Measurements from ENCODE around the gene UMODL1. TPM values are rescaled to one million over a fixed set of nuclear protein-coding genes. Genes with fewer than 3 reads are reported as not detected.
A peak's percentile ranks its signal among the peaks of the same experiment; 100 is the strongest.

UMODL1 gene
- total RNA-seq, 1 donor from 2014 or later = not detected

DNA sequence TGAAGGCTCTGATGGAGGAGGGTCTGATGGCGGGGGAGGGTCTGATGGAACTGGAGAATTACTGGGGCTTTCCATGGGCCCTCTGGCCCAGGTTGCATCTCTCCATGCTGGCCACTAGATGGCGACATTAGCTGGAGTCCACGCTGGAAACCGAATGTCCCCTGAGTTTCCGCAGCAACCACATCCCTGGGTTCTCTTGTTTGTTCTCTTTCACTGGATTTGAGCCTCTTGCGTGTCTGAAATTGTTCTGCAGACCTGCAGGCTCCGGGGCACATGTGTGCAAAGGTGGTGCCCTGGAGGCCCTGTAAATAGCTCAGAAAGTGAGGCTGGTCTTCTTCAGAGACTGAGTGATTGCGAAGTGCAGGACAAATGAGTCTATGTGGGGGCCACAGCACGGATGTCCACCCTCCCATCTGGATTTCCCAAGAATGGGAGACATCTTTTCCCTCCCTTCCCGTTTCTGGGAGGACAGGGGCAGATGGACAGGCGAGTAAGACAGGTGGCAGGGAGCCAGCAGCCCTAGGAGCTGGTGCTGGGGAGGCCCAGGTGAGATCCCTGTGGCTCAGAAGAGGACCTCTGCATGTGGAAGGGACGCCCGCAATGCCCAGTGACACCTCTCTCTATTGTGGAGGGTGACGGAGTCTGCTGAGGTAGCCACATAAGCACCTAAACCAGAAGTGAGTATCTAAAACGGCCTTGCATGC is 74.6 kb downstream of the UMODL1 start:
- H3K9me3 Mint-ChIP-seq = no peaks in the 10 kb centered on the region

DNA sequence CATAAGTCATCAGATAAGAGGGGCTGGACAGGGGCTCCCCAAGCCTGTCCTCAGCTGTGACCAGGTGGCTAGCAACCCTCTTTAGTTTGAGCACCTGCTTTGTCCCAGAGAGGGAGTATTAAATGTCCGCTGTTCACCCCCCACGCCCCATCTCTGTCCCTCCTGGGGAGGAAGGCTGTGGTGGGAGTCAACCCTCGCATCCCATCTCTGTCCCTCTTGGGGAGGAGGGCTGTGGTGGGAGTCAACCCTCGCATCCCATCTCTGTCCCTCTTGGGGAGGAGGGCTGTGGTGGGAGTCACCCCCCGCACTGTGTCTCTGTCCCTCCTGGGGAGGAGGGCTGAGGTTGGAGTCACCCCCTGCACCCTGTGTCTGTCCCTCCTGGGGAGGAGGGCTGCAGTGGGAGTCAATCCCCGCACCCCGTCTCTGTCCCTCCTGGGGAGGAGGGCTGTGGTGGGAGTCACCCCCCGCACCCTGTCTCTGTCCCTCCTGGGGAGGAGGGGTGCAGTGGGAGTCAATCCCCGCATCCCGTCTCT is 75.2 kb downstream of the UMODL1 start:
- Mint-ChIP-seq H3K9me3 (no peaks in the 10 kb centered on the region), H3K4me3 (no peak overlapping the region), H3K27me3 (peaks cover 8% of the 10 kb centered on the region), H3K36me3 (ENCODE audit: low read depth) (no peaks in the 10 kb centered on the region), H3K4me1 (peaks cover 6% of the 10 kb centered on the region), H3K27ac (no peak overlapping the region)
- DNase-seq = no peak
- intact Hi-C loops (cut with micrococcal nuclease) = no loop called here

More for the DNA sequence above, 74.6 kb downstream of the UMODL1 start:
- Mint-ChIP-seq H3K4me1 (peaks cover 6% of the 10 kb centered on the region), H3K4me3 (no peak overlapping the region), H3K27ac (peak overlapping the region; percentile 22), H3K36me3 (ENCODE audit: low read depth) (no peaks in the 10 kb centered on the region), H3K27me3 (peaks cover 8% of the 10 kb centered on the region)
- intact Hi-C loops (cut with micrococcal nuclease) = loop anchor here (1.0 to 2.0 kb wide), 2 partner anchors 113 to 305 kb away; no protein-coding TSS in a partner anchor
- DNase-seq = peak; percentile 91

DNA sequence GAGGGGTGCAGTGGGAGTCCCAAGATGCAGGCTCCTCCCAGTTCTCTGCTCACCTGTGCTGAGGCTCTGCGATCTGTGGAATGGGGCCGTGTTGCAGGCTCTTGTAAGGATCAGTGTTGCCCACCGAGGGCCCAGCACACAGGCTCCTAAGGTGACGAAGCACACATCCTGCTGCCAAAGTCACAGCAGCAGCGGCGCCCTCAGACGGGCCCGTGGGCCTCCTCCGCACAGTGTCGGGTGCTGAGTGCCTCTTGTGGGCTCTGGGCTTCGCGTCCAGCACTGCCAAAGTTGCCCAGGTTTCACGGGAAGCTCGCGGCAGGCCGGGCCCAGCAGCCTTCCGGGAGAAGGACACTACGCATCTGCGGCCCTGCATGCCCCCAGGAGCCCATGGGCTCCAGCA is 75.7 kb downstream of the UMODL1 start:
- Mint-ChIP-seq H3K27ac (no peak overlapping the region), H3K36me3 (ENCODE audit: low read depth) (no peaks in the 10 kb centered on the region), H3K4me1 (peaks cover 6% of the 10 kb centered on the region), H3K27me3 (peaks cover 8% of the 10 kb centered on the region), H3K4me3 (no peak overlapping the region), H3K9me3 (no peaks in the 10 kb centered on the region)
- intact Hi-C loops (cut with micrococcal nuclease) = no loop called here
- no peak for DNase-seq

- intact Hi-C loops (cut with micrococcal nuclease) = no loop called here
- DNase-seq = no peak
- Mint-ChIP-seq H3K36me3 (ENCODE audit: low read depth) (no peaks in the 10 kb centered on the region), H3K27ac (no peak overlapping the region), H3K27me3 (peaks cover 8% of the 10 kb centered on the region), H3K4me3 (no peak overlapping the region), H3K4me1 (peaks cover 6% of the 10 kb centered on the region), H3K9me3 (no peaks in the 10 kb centered on the region)
These were observed 76.4 kb downstream of the UMODL1 start for GRCh38 chr21:42147386-42148020.

- Mint-ChIP-seq H3K36me3 (ENCODE audit: low read depth) (no peaks in the 10 kb centered on the region), H3K4me3 (no peak overlapping the region), H3K27me3 (peaks cover 8% of the 10 kb centered on the region), H3K4me1 (peaks cover 6% of the 10 kb centered on the region), H3K9me3 (no peaks in the 10 kb centered on the region), H3K27ac (no peak overlapping the region)
- DNase-seq = no peak
- intact Hi-C loops (cut with micrococcal nuclease) = no loop called here
These were observed 77.0 kb downstream of the UMODL1 start for GRCh38 chr21:42148097-42148496.

DNA sequence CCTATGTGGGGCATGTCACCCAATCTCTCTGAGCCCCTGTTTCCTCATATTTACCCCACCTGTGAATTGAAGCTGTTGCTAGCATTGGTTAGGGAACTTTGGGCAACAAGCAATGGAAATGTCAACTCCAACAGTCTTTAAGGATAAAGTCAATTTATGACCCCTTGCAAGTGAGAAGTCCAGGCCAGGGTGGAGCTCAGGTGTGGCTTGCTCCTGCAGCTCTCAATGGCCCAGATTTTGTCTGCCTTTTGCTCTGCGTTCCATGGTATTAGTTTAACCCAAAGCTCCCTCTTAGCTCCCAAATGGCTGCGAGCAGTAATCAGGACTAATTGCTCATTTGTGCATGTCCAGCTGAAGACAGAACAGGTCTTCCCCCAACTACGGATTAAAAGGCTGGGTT is 77.5 kb downstream of the UMODL1 start:
- H3K27ac Mint-ChIP-seq = no peak overlapping the region
- no peak for DNase-seq
- intact Hi-C loops (cut with micrococcal nuclease) = no loop called here

DNA sequence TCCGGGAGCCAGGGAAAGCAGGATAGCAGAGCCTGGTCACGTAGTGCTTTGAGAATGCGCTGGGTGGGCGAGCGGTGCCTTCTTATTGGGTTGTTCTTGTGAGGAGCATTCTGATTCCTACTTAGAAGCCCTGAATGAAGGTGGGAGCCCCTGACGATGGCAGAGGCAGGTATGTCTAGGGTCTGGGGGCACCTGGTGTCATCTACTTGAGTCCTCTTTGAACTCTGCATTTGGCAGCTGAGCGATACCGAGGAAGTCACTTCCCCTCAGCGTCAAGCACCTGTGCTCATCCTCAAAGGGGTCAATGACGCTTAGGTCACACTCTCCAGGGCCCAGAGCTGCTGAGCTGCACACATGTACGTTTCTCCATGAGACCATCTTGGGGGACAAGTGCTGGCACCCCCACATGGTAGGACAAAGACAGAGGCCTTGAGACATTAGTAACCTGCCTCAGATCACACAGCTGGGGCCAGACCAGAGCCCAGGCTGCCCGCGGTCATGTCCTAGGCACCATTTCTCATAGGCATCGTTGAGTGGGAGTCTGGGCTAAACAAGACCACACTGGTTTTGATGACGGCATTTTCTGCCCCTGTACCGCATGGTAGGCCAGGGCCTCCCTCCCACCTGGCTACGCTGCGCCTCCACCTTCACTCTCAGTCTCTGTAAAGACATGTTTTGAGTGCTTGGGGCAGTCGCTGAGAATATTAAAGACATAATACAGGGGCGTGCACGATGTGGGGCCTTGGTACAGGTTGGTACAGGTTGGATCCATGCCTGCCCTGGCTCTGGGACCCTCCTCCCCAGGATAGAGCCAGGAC is 78.7 kb downstream of the UMODL1 start:
- Mint-ChIP-seq H3K27me3 (peaks cover 3% of the 10 kb centered on the region), H3K4me1 (peaks cover 6% of the 10 kb centered on the region), H3K4me3 (no peak overlapping the region), H3K9me3 (no peaks in the 10 kb centered on the region), H3K27ac (no peak overlapping the region), H3K36me3 (ENCODE audit: low read depth) (no peaks in the 10 kb centered on the region)
- intact Hi-C loops (cut with micrococcal nuclease) = no loop called here
- no peak for DNase-seq

More for the DNA sequence above, 77.5 kb downstream of the UMODL1 start:
- Mint-ChIP-seq H3K4me1 (peaks cover 6% of the 10 kb centered on the region), H3K36me3 (ENCODE audit: low read depth) (no peaks in the 10 kb centered on the region), H3K4me3 (no peak overlapping the region), H3K9me3 (no peaks in the 10 kb centered on the region), H3K27me3 (peaks cover 8% of the 10 kb centered on the region)

DNA sequence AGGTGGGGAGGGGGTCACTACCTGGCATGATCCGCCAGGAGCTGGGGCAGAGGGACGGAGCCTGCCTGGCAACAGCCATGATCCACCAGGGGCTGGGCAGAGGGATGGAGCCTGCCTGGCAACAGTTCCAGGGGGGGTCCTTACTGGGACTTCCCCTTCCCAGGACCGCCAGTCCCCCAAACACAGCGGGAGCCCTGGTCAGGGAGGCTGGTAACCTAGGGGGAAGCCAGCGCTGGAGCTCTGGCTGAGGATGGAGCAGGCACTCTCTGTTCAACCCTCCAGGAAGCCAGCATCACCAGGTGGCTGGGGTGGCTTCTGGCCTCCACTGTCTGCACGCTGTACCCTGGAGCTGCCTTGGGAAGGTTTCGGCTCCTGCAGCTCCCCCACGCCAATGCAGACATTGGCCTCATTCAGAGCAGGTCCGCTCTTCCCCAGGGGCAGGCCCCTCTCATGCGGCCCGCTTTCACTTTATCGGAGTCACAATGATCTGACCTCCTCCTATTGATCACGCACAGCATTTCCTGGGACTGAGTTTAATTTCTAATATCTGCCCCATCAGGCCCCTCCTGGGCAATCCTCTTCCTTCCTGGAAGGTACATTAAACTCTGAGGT is 79.5 kb downstream of the UMODL1 start:
- no peak for DNase-seq
- Mint-ChIP-seq H3K27me3 (peaks cover 3% of the 10 kb centered on the region), H3K36me3 (ENCODE audit: low read depth) (no peaks in the 10 kb centered on the region), H3K4me3 (no peak overlapping the region), H3K9me3 (no peaks in the 10 kb centered on the region), H3K4me1 (peaks cover 3% of the 10 kb centered on the region), H3K27ac (no peak overlapping the region)
- intact Hi-C loops (cut with micrococcal nuclease) = no loop called here

GRCh38 chr21:42151148-42151947 is 80.2 kb downstream of the UMODL1 start:
- H3K27me3 Mint-ChIP-seq = peaks cover 3% of the 10 kb centered on the region
- no peaks in the 10 kb centered on the region for H3K9me3 Mint-ChIP-seq
- intact Hi-C loops (cut with micrococcal nuclease) = no loop called here
- H3K36me3 Mint-ChIP-seq (ENCODE audit: low read depth) = no peaks in the 10 kb centered on the region
- H3K4me1 Mint-ChIP-seq = no peaks in the 10 kb centered on the region
- no peak overlapping the region for H3K27ac Mint-ChIP-seq
- H3K4me3 Mint-ChIP-seq = no peak overlapping the region
- DNase-seq = no peak

DNA sequence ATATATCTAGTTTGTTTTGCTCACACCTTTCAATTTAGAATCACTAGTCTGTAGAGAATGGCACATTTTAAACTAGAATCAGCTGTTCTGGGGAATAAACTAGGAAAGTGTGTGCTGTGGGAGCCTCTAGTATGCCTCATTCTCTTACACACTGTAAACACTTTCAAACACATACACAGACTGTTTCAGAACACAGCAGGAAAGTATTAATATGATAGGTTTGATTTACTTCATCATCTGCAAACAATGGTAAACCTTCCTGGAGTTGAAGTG is 80.8 kb downstream of the UMODL1 start:
- no peaks in the 10 kb centered on the region for H3K4me1 Mint-ChIP-seq
- no peaks in the 10 kb centered on the region for H3K9me3 Mint-ChIP-seq
- no peak overlapping the region for H3K4me3 Mint-ChIP-seq
- no peak for DNase-seq
- H3K27ac Mint-ChIP-seq = no peak overlapping the region
- peaks cover 3% of the 10 kb centered on the region for H3K27me3 Mint-ChIP-seq
- H3K36me3 Mint-ChIP-seq (ENCODE audit: low read depth) = no peaks in the 10 kb centered on the region
- intact Hi-C loops (cut with micrococcal nuclease) = no loop called here

DNA sequence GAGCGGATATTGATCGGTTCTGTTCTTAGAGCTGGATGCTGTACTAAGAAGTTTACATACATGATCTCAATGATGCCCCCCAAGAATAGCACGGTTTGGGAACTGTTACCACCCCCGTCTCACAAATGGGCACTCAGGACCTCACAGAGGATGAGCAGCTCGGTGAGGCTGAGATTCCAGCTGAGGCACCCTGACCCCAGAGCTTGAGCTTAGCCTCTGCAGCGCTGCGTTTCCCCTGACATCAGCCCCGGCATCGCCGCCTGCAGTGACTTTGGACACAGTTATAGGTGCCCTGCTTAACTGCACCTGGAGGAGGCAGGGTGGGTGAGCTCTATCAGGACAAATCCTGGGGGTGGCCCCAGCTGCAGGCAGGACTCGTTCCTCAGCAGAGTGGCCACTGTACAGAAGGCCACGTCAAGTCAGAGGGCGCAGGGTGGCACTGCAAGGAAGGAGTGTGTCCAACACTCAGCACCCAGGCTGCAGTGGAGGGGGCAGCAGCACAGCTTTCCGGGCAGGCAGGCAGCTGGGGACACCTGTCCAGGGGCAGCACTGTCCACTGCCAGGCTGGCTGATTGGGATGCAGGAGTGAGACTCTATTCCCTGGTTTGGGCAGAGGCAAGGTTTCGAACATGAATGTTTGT is 82.0 kb downstream of the UMODL1 start:
- H3K27me3 Mint-ChIP-seq = no peaks in the 10 kb centered on the region
- H3K4me3 Mint-ChIP-seq = no peak overlapping the region
- no peak for DNase-seq
- no peaks in the 10 kb centered on the region for H3K9me3 Mint-ChIP-seq
- intact Hi-C loops (cut with micrococcal nuclease) = no loop called here
- H3K36me3 Mint-ChIP-seq (ENCODE audit: low read depth) = no peaks in the 10 kb centered on the region
- no peaks in the 10 kb centered on the region for H3K4me1 Mint-ChIP-seq
- H3K27ac Mint-ChIP-seq = no peak overlapping the region

DNA sequence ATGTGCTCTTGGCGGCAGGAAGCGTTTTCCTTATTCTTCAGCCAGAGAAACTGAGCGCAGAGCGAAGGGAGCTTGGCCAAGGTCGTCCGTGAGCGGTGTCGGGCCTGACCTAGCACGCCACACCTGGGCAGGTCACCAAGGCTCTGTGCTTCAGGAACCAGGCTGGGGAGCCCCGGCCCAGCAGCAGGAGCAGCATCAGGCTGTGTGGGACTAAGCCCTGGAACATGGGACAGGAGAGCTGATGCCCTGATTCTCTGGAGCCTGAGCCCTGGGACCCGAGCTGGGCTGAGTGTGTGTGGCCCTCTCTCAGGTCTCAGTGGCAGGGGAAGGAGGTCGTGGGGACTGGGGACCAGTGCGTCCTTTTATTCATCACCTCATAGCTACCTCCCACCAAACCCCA is 82.6 kb downstream of the UMODL1 start:
- intact Hi-C loops (cut with micrococcal nuclease) = no loop called here
- DNase-seq = no peak
- no peaks in the 10 kb centered on the region for H3K4me1 Mint-ChIP-seq
- no peaks in the 10 kb centered on the region for H3K9me3 Mint-ChIP-seq
- no peak overlapping the region for H3K27ac Mint-ChIP-seq
- H3K36me3 Mint-ChIP-seq (ENCODE audit: low read depth) = no peaks in the 10 kb centered on the region
- H3K4me3 Mint-ChIP-seq = no peak overlapping the region
- no peaks in the 10 kb centered on the region for H3K27me3 Mint-ChIP-seq
